Measurements from ENCODE around the gene GPC6.

DNA sequence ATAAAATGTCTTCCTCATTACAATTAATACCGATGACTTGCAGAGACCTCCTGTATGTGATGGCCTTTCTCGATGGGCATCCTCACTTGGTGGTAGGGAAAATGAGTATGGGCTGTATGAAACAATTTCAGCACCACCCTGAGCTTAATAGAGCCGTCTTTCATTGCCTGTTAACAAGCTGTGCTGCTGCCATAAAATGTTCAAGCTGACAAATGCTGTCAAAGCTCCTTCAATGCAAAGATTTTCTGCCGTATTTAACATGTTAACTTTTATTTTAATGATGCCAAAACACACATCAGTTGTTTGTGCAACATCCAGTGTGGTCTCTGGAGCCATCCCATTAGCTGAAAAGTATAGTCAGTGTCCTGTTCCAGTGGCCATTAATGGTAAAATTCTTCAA lies 110.1 kb downstream of the GPC6 start:
- TF ChIP-seq CTCF (IDR thresholded peaks at IDR 0.05) (no peak), EZH2 (IDR thresholded peaks at IDR 0.05; ENCODE audit: borderline replicate concordance, insufficient read depth, low read depth, low read length, poor library complexity, severe bottlenecking) (no peak)

Data from B cell (primary cell).